Pulmonary artery endothelial cell (primary cell): Measurements from ENCODE around the gene WSCD2. TPM values are rescaled to one million over a fixed set of nuclear protein-coding genes. Genes with fewer than 3 reads are reported as not detected.

ENCODE experiments used
- DNase-seq: peaks from one replicate; pipeline ENCODE4 v3.0.0-alpha.2; 2011; ENCODE audit warnings: low read depth, low spot score
- total RNA-seq: library from RNA; depleted of rRNA; stranded (reverse); fragments of >200 nt; gene quantifications from 2 replicates; pipeline ENCODE4 v1.2.3, GENCODE V29; 2014

Gene WSCD2
- total RNA-seq, 1 donor from 2014 or later: not detected

DNA sequence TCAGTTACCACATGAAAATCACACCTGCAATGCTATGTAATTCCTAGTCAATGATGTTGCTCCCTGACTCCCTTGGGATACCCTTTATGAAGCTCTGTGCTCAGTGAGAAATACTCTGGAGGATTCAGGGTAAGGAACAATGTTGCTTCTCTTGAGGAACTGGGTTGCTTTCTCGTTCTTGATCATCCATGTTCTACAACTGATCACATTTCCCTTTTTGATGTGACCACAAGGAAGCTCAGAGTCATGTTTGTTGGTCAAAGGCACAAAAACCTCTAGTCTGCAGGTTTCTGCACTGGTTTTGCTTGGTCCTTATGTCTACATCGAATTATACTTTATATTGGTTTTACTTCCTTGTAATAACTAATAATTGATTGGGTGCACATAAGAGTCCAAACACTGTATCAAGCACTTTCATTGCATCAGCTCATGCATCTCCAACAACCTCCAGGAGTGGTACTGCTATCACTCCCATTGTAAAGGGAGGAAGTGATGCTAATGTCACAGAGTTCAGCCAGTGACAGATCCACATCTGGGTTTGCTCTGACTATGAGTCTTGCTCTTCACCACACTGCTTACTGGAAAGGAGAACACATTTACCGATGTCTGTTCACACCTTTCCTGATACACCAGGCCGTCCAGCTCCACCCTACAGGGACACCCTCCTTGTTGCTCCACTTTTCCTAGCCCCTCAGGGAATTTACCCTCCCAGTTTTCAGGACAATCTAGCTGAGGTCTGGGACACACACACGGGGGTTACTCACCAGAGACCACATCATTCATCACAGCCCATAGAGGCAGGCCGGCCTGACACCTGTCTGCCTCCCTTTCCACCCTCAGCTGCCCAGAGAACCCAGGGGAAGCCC is 169.0 kb downstream of the WSCD2 start:
- DNase-seq: no peak

DNA sequence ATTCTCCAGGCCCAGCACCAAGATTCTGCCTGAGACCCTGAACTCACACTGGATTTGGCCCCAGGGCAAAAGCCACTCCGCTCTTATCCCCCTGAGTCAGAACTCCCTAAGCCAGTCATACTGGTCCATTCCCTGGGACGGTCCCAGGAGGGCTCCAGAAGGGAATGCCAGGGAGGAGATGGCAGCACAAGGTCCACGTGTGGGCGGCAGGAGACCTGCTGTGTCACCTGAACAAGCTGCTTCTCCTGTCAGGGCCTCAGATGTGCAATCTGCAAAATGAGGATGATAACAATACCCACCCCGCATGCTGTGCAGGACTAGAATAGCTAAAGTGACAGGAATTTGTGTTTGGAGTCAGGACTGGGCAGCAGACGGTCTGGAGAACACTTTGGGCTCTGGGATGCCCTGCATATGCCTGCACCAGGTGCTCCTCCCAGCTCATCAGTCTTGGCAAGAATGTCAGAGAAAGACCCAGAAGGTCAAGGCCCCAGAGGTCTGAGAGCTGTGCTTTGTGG is 169.7 kb downstream of the WSCD2 start:
- DNase-seq: no peak

DNA sequence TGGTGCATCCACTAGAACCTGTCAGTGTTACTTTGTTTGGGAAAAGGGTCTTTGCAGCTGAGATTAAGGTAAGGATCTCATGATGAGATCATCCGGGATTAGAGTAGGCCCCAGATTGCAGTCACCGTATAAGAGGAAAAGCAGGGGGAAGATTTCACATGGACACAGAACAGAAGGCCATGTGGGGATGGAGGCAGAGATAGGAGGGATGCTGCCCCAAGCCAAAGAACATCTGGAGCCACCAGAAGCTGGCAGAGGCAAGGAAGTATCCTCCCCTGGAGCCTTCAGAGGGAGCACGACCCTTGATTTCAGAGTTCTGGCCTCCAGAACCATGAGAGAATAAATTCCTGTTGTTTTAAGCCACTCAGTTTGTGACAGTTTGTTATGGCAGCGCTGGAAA is 170.4 kb downstream of the WSCD2 start:
- no peak for DNase-seq

Other genes with a start within 250 kb of the WSCD2 start
- gene CMKLR1, start 210.0 kb downstream of the WSCD2 start, total RNA-seq: 0.13 TPM in 1 of 2 replicates, not detected in the other